Esophagus muscularis mucosa (tissue), 3 donors: ENCODE measurements around the gene SLC5A6.

Experiments used
- POLR2A ChIP-seq: fragments of 450-650 bp; IDR thresholded peaks from one replicate; pipeline ENCODE4 v1.6.1; 2017; ENCODE audit warnings: antibody characterized with exemption, moderate library complexity, mild to moderate bottlenecking, low read depth
- TF ChIP-seq, protein P1 (sequence below), 3 experiments: fragments of 200-600 bp in 2 of 3; fragments of 450-650 bp in 1 of 3; sonication (generic) in 2 of 3; IDR thresholded peaks; one replicate each; pipeline ENCODE4 v1.5.1; 2017 to 2019; ENCODE audit warnings: antibody characterized with exemption in 3 of 3, mild to moderate bottlenecking in 2 of 3, moderate library complexity in 1 of 3

- TF ChIP-seq, protein P1, sequence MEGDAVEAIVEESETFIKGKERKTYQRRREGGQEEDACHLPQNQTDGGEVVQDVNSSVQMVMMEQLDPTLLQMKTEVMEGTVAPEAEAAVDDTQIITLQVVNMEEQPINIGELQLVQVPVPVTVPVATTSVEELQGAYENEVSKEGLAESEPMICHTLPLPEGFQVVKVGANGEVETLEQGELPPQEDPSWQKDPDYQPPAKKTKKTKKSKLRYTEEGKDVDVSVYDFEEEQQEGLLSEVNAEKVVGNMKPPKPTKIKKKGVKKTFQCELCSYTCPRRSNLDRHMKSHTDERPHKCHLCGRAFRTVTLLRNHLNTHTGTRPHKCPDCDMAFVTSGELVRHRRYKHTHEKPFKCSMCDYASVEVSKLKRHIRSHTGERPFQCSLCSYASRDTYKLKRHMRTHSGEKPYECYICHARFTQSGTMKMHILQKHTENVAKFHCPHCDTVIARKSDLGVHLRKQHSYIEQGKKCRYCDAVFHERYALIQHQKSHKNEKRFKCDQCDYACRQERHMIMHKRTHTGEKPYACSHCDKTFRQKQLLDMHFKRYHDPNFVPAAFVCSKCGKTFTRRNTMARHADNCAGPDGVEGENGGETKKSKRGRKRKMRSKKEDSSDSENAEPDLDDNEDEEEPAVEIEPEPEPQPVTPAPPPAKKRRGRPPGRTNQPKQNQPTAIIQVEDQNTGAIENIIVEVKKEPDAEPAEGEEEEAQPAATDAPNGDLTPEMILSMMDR (IDR thresholded peaks at IDR 0.05): no peak
- no peak for TF ChIP-seq POLR2A
These were observed 57.6 kb downstream of the SLC5A6 start for GRCh38 chr2:27154488-27154887.
